ENCODE results near the gene PHF8. TPM values are rescaled to one million over a fixed set of nuclear protein-coding genes. Genes with fewer than 3 reads are reported as not detected.

Gene PHF8
- total RNA-seq, 4 donors from 2014 or later: 22.7 to 75.4 (median 51.2) TPM

- H3K9me3 ChIP-seq: no peaks in the 10 kb centered on the region
- TF ChIP-seq POLR2AphosphoS5 (IDR thresholded peaks at IDR 0.05) (no peak), POLR2A (IDR thresholded peaks at IDR 0.05) (no peak), CTCF (IDR thresholded peaks at IDR 0.05) (no peak), EP300 (IDR thresholded peaks at IDR 0.05; ENCODE audit: low read depth) (no peak)
- intact Hi-C loops (cut with DNase I; ENCODE audit: low total_unique reads) (no loop called here), in situ Hi-C loops (cut with MboI; ENCODE audit: low pct_ligation_motif_present in 1 of 4, low pct_unique_long_range_greater_than_20kb in 1 of 4, low sequenced_read_pairs in 3 of 4) (loop anchor here in 1 of 4 donors (25.0 kb wide), 1 partner anchor 87 kb away; no protein-coding TSS in a partner anchor)
- H3K4me1 ChIP-seq: no peaks in the 10 kb centered on the region
- WGBS, 2 donors (ENCODE audit: low coverage in 1 of 2): 88 to 100% methylated on average over 2 to 6 of the region's 6 CpGs
- H3K36me3 ChIP-seq: no peaks in the 10 kb centered on the region
- H3K4me3 ChIP-seq: no peak overlapping the region
- DNase-seq: no peak
- H3K27me3 ChIP-seq: no peaks in the 10 kb centered on the region
- no peak overlapping the region for H3K27ac ChIP-seq
Observed at GRCh38 chrX:54074826-54075225, 30.6 kb upstream of the PHF8 start.

GRCh38 chrX:54067766-54068165 lies 23.5 kb upstream of the PHF8 start:
- DNase-seq: no peak
- no peaks in the 10 kb centered on the region for H3K36me3 ChIP-seq
- no peak overlapping the region for H3K27ac ChIP-seq
- in situ Hi-C loops (cut with MboI; ENCODE audit: low pct_ligation_motif_present in 1 of 4, low pct_unique_long_range_greater_than_20kb in 1 of 4, low sequenced_read_pairs in 3 of 4) (loop anchor here in 1 of 4 donors (25.0 kb wide), 1 partner anchor 95 kb away; no protein-coding TSS in a partner anchor), intact Hi-C loops (cut with DNase I; ENCODE audit: low total_unique reads) (no loop called here)
- H3K4me3 ChIP-seq: no peak overlapping the region
- no peaks in the 10 kb centered on the region for H3K4me1 ChIP-seq
- 47 to 83% methylated on average over 2 of the region's 2 CpGs for WGBS, 2 donors (ENCODE audit: low coverage in 1 of 2)
- H3K9me3 ChIP-seq: no peaks in the 10 kb centered on the region
- H3K27me3 ChIP-seq: no peaks in the 10 kb centered on the region
- TF ChIP-seq EP300 (IDR thresholded peaks at IDR 0.05; ENCODE audit: low read depth): no peak
- TF ChIP-seq POLR2AphosphoS5 (IDR thresholded peaks at IDR 0.05): no peak
- TF ChIP-seq POLR2A (IDR thresholded peaks at IDR 0.05): no peak
- no peak for TF ChIP-seq CTCF (IDR thresholded peaks at IDR 0.05)

- Histone ChIP-seq H3K27ac (no peak overlapping the region), H3K4me1 (no peaks in the 10 kb centered on the region), H3K4me3 (no peak overlapping the region), H3K36me3 (no peaks in the 10 kb centered on the region), H3K27me3 (no peaks in the 10 kb centered on the region), H3K9me3 (no peaks in the 10 kb centered on the region)
- no peak for DNase-seq
- TF ChIP-seq EP300 (IDR thresholded peaks at IDR 0.05; ENCODE audit: low read depth) (no peak), POLR2A (IDR thresholded peaks at IDR 0.05) (no peak), CTCF (IDR thresholded peaks at IDR 0.05) (no peak), POLR2AphosphoS5 (IDR thresholded peaks at IDR 0.05) (no peak)
- in situ Hi-C loops (cut with MboI; ENCODE audit: low pct_ligation_motif_present in 1 of 4, low pct_unique_long_range_greater_than_20kb in 1 of 4, low sequenced_read_pairs in 3 of 4): loop anchor here in 1 of 4 donors (25.0 kb wide), 1 partner anchor 95 kb away; no protein-coding TSS in a partner anchor
- intact Hi-C loops (cut with DNase I; ENCODE audit: low total_unique reads): no loop called here
Observed at GRCh38 chrX:54066841-54067240, 22.6 kb upstream of the PHF8 start.

GRCh38 chrX:54064564-54064963 lies 20.3 kb upstream of the PHF8 start:
- H3K4me3 ChIP-seq: no peak overlapping the region
- in situ Hi-C loops (cut with MboI; ENCODE audit: low pct_ligation_motif_present in 1 of 4, low pct_unique_long_range_greater_than_20kb in 1 of 4, low sequenced_read_pairs in 3 of 4) (loop anchor here in 1 of 4 donors (25.0 kb wide), 1 partner anchor 98 kb away; no protein-coding TSS in a partner anchor), intact Hi-C loops (cut with DNase I; ENCODE audit: low total_unique reads) (no loop called here)
- 71 to 81% methylated on average over 1 to 3 of the region's 3 CpGs for WGBS, 2 donors (ENCODE audit: low coverage in 1 of 2)
- no peak for DNase-seq
- TF ChIP-seq CTCF (IDR thresholded peaks at IDR 0.05) (no peak), EP300 (IDR thresholded peaks at IDR 0.05; ENCODE audit: low read depth) (no peak), POLR2AphosphoS5 (IDR thresholded peaks at IDR 0.05) (no peak), POLR2A (IDR thresholded peaks at IDR 0.05) (no peak)
- no peaks in the 10 kb centered on the region for H3K4me1 ChIP-seq
- H3K27ac ChIP-seq: no peak overlapping the region
- no peaks in the 10 kb centered on the region for H3K9me3 ChIP-seq
- no peaks in the 10 kb centered on the region for H3K36me3 ChIP-seq
- H3K27me3 ChIP-seq: no peaks in the 10 kb centered on the region

Data from transverse colon (tissue), 4 donors.